Measurements from ENCODE around the gene GCM1.

DNA sequence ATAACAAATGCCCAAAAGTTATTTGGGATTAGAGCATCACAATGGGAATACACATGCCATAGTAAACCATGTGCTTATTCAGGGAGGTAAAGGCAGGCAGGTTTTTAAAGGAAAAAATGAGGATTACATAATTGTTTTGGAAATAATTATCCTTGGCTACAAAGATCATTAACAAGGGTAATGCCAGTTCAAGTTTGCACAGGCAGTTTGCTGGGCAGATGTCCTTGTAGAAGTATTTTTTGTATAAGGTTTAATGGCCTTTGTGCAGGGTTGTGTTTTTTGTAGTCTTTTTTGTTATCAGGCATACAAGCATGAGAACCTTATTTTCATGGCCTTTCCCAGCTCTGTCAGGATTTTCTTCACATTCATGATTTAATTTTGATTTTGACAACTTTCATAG, 58.7 kb downstream of the GCM1 start:
- TF ChIP-seq, protein P1, sequence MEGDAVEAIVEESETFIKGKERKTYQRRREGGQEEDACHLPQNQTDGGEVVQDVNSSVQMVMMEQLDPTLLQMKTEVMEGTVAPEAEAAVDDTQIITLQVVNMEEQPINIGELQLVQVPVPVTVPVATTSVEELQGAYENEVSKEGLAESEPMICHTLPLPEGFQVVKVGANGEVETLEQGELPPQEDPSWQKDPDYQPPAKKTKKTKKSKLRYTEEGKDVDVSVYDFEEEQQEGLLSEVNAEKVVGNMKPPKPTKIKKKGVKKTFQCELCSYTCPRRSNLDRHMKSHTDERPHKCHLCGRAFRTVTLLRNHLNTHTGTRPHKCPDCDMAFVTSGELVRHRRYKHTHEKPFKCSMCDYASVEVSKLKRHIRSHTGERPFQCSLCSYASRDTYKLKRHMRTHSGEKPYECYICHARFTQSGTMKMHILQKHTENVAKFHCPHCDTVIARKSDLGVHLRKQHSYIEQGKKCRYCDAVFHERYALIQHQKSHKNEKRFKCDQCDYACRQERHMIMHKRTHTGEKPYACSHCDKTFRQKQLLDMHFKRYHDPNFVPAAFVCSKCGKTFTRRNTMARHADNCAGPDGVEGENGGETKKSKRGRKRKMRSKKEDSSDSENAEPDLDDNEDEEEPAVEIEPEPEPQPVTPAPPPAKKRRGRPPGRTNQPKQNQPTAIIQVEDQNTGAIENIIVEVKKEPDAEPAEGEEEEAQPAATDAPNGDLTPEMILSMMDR (conservative IDR thresholded peaks at IDR 0.05): no peak
- TF ChIP-seq ZFX (IDR thresholded peaks at IDR 0.05): no peak

Data from C4-2B (cell line).